Epithelial cell of esophagus (primary cell): ENCODE data around the gene SPOCK1.

Experiments used
- DNase-seq: peaks from one replicate; pipeline ENCODE4 v3.0.0; 2010; ENCODE audit warnings: low read depth
- H3K4me3 ChIP-seq: 2 replicates; pipeline ENCODE4 v1.5.1; 2011; ENCODE audit warnings: mild to moderate bottlenecking, low read length, control low read depth
- TF ChIP-seq, protein P1 (sequence below): IDR thresholded peaks from 2 replicates; pipeline ENCODE4 v1.5.1; 2011; ENCODE audit warnings: low read depth, mild to moderate bottlenecking, low read length, control low read depth, inconsistent platforms; ENCODE audit not compliant: insufficient read depth; ENCODE audit errors: missing control alignments

The SPOCK1 gene

DNA sequence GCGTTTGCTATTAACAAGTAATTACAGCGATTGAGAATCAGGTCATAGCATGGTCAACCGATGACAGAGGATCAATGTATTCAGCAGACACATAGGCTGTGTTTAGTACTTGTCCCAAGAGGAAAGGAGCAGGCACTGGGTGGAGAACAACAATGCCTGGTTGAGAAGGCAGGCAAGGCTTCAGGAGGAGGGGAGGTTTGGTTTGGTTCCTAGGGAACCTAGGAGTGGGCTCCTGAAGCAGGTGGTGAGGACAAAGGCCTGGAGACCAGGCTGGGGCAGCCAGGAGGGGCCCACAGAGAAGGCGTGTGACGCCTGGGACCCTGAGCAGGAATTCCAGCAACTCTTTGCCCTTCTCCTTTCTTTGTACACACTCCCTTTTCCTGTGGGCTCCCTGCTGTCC is 195.6 kb downstream of the SPOCK1 start:
- no peak overlapping the region for H3K4me3 ChIP-seq
- DNase-seq = no peak
- TF ChIP-seq, protein P1, sequence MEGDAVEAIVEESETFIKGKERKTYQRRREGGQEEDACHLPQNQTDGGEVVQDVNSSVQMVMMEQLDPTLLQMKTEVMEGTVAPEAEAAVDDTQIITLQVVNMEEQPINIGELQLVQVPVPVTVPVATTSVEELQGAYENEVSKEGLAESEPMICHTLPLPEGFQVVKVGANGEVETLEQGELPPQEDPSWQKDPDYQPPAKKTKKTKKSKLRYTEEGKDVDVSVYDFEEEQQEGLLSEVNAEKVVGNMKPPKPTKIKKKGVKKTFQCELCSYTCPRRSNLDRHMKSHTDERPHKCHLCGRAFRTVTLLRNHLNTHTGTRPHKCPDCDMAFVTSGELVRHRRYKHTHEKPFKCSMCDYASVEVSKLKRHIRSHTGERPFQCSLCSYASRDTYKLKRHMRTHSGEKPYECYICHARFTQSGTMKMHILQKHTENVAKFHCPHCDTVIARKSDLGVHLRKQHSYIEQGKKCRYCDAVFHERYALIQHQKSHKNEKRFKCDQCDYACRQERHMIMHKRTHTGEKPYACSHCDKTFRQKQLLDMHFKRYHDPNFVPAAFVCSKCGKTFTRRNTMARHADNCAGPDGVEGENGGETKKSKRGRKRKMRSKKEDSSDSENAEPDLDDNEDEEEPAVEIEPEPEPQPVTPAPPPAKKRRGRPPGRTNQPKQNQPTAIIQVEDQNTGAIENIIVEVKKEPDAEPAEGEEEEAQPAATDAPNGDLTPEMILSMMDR = no peak

- H3K4me3 ChIP-seq = no peak overlapping the region
- DNase-seq = peak; percentile 36
- TF ChIP-seq, protein P1 = no peak
These were observed 198.5 kb downstream of the SPOCK1 start for GRCh38 chr5:137300411-137301240.

GRCh38 chr5:137296213-137296781 is 202.8 kb downstream of the SPOCK1 start:
- DNase-seq = no peak
- no peak overlapping the region for H3K4me3 ChIP-seq
- TF ChIP-seq, protein P1 = no peak

DNA sequence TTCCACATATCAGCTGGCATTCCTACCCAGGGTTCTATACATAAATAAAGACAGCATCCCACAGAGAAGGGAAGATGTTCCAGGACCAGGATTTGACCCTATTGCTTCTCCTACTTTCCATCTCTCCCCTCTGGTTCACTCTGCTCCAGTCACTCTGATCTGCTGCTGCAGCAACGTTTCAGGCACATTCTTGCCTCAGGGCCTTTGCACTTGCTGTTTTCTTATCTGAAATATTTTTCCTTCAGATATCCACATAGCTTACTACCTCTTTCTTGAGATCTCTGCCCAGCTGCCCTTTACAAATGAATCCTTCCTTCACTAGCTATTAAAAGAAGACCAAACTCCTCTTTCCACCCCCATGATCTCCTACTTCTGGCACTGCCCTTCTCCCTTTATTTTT is 204.5 kb downstream of the SPOCK1 start:
- DNase-seq = no peak

DNA sequence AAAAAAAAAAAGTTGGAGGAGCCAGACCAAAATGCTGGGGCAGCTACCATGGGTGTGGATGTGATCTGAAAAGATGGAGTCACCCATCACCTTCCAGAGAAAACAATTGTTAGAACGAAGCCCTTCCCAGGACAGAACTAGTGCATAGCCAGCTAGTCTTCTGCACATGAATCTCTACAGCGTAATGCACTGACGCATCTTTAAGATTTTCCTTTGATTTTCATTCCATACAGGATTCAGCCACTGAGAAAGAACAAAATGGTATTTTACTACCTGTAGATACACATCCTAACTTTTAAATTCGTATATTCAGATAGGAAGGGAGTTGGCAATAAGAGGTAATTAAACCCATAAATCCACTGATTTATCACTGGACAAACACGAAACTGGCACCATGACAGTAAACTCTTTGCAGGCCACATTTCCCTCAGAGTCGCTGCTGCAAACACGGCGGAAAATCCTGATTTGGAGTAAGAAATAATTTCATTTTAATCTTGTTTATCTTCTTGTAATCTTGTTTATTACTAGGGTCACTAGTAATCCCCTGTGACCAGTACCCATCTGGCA is 206.6 kb downstream of the SPOCK1 start:
- no peak overlapping the region for H3K4me3 ChIP-seq
- TF ChIP-seq, protein P1 = no peak
- DNase-seq = no peak

More for the DNA sequence above, 204.5 kb downstream of the SPOCK1 start:
- no peak overlapping the region for H3K4me3 ChIP-seq
- TF ChIP-seq, protein P1 = no peak

- TF ChIP-seq, protein P1 = no peak
- DNase-seq = no peak
- no peak overlapping the region for H3K4me3 ChIP-seq
These were observed 207.7 kb downstream of the SPOCK1 start for GRCh38 chr5:137291436-137291835.
